GM12878 (cell line): ENCODE results near the gene VIPR2.

Experiments
- CREM ChIP-seq: IDR thresholded peaks from 2 replicates; pipeline ENCODE4 v1.6.1; 2014; ENCODE audit warnings: antibody characterized with exemption, low read depth
- GABPA ChIP-seq: IDR thresholded peaks from 2 replicates; pipeline ENCODE4 v1.6.1; 2014; ENCODE audit warnings: antibody characterized with exemption, low read depth, mild to moderate bottlenecking, inconsistent platforms
- JUND ChIP-seq: IDR thresholded peaks from 2 replicates; pipeline ENCODE4 v1.6.1; 2012; ENCODE audit warnings: low read depth, mild to moderate bottlenecking, low read length, improper control_type of control experiment, moderate library complexity
- KAT2A ChIP-seq: conservative IDR thresholded peaks from 2 replicates; pipeline ENCODE4 v1.6.1; 2011; ENCODE audit warnings: low read depth, low read length; ENCODE audit not compliant: control insufficient read depth
- NFIC ChIP-seq: IDR thresholded peaks from 2 replicates; pipeline ENCODE4 v1.6.1; 2012; ENCODE audit warnings: low read depth, mild to moderate bottlenecking, inconsistent platforms, low read length, moderate library complexity
- SP1 ChIP-seq: IDR thresholded peaks from one replicate; pipeline ENCODE4 v1.6.1; 2011; ENCODE audit warnings: low read depth, low read length
- TAF1 ChIP-seq: IDR thresholded peaks from 2 replicates; pipeline ENCODE4 v1.6.1; 2011; ENCODE audit warnings: mild to moderate bottlenecking, low read depth, low read length, borderline replicate concordance
- YBX1 ChIP-seq: fragments of 450-650 bp; IDR thresholded peaks from 2 replicates; pipeline ENCODE4 v1.6.1; 2016; ENCODE audit warnings: antibody characterized with exemption

GRCh38 chr7:159078911-159079270, 65.8 kb downstream of the VIPR2 start:
- TF ChIP-seq TAF1 = no peak
- TF ChIP-seq NFIC = no peak
- no peak for TF ChIP-seq CREM
- TF ChIP-seq KAT2A = no peak
- TF ChIP-seq YBX1 = no peak
- no peak for TF ChIP-seq JUND
- TF ChIP-seq GABPA = no peak
- TF ChIP-seq SP1 = no peak
